IMR-90 (cell line): ENCODE data around the gene TMEM50B. TPM values are rescaled to one million over a fixed set of nuclear protein-coding genes. Genes with fewer than 3 reads are reported as not detected.

Source experiments
- ATAC-seq: fragments of 200-7000 bp; cut with Tn5 transposase; 2 replicates; pipeline ENCODE4 v1.9.1; 2020; ENCODE audit warnings: low read depth, mild to moderate bottlenecking, moderate library complexity
- BruUV-seq: library from RNA; stranded (reverse); fragments of 400-500 nt; replicated peaks from 2 replicates; lab custom pipeline; 2021; lab: Mats Ljungman, UMichigan
- CTCF ChIA-PET: fragments of 300-600 bp; formaldehyde crosslinking; extraction: SDS; loops from one replicate; lab custom pipeline; 2021; ENCODE audit warnings: antibody characterized with exemption; lab: Yijun Ruan, JAX
- POLR2A ChIA-PET: fragments of 300-600 bp; sonication (Branson Sonifier 250); formaldehyde crosslinking; loops from one replicate; lab custom pipeline; 2022; ENCODE audit warnings: antibody characterized with exemption; ENCODE audit not compliant: unreplicated experiment; lab: Charles Lee
- DNase-seq: peaks from one replicate; pipeline ENCODE4 v3.0.0; 2013
- H2AFZ ChIP-seq: replicated peaks from 2 replicates; pipeline ENCODE3; 2013; ENCODE audit warnings: low read length, mild to moderate bottlenecking; ENCODE audit not compliant: poor library complexity
- H2AK5ac ChIP-seq: 2 replicates; pipeline ENCODE4 v1.6.1; 2013; ENCODE audit warnings: low read depth, low read length, inconsistent platforms
- H2AK9ac ChIP-seq: replicated peaks from 2 replicates; pipeline ENCODE3; 2013; ENCODE audit warnings: mild to moderate bottlenecking, low read depth, low read length, moderate library complexity; ENCODE audit not compliant: poor library complexity
- H2BK120ac ChIP-seq: 2 replicates; pipeline ENCODE4 v1.6.1; 2013; ENCODE audit warnings: low read depth, low read length, inconsistent platforms
- H2BK15ac ChIP-seq: 3 replicates; pipeline ENCODE4 v1.6.1; 2013; ENCODE audit warnings: low read depth, low read length, inconsistent platforms
- H2BK20ac ChIP-seq: 2 replicates; pipeline ENCODE4 v1.6.1; 2013; ENCODE audit warnings: low read depth, mild to moderate bottlenecking, inconsistent platforms, low read length, moderate library complexity
- H2BK5ac ChIP-seq: 2 replicates; pipeline ENCODE4 v1.6.1; 2013; ENCODE audit warnings: mild to moderate bottlenecking, low read depth, low read length, inconsistent platforms; ENCODE audit not compliant: poor library complexity, severe bottlenecking
- H3K14ac ChIP-seq: replicated peaks from 2 replicates; pipeline ENCODE4 v1.6.1; 2013; ENCODE audit warnings: low read depth, low read length, inconsistent platforms
- H3K18ac ChIP-seq: 2 replicates; pipeline ENCODE4 v1.6.1; 2013; ENCODE audit warnings: low read depth, low read length, control low read depth
- H3K23ac ChIP-seq: 2 replicates; pipeline ENCODE4 v1.6.1; 2013; ENCODE audit warnings: low read depth, low read length, inconsistent platforms
- H3K27ac ChIP-seq: 2 replicates; pipeline ENCODE4 v1.5.1; 2013; ENCODE audit warnings: mild to moderate bottlenecking, control low read depth, low read length; ENCODE audit not compliant: insufficient read depth
- H3K27me3 ChIP-seq: 2 replicates; pipeline ENCODE4 v1.6.1; 2013; ENCODE audit warnings: low read length; ENCODE audit not compliant: control insufficient read depth, insufficient read depth
- H3K36me3 ChIP-seq: 2 replicates; pipeline ENCODE4 v1.6.1; 2013; ENCODE audit warnings: low read length, mixed read lengths; ENCODE audit not compliant: control insufficient read depth, insufficient read depth
- H3K4ac ChIP-seq: 2 replicates; pipeline ENCODE4 v1.6.1; 2013; ENCODE audit warnings: low read depth, low read length, inconsistent platforms
- H3K4me1 ChIP-seq: 2 replicates; pipeline ENCODE4 v1.6.1; 2013; ENCODE audit warnings: low read length, mixed read lengths; ENCODE audit not compliant: control insufficient read depth, insufficient read depth
- H3K4me2 ChIP-seq: 2 replicates; pipeline ENCODE4 v1.6.1; 2013; ENCODE audit warnings: low read depth, mild to moderate bottlenecking, control low read depth, low read length, moderate library complexity
- H3K4me3 ChIP-seq: 2 replicates; pipeline ENCODE4 v1.5.1; 2013; ENCODE audit warnings: low read depth, mild to moderate bottlenecking, control low read depth, low read length, moderate library complexity; ENCODE audit not compliant: insufficient read depth
- H3K56ac ChIP-seq: 2 replicates; pipeline ENCODE4 v1.6.1; 2013; ENCODE audit warnings: low read length, inconsistent platforms; ENCODE audit not compliant: insufficient read depth; ENCODE audit errors: extremely low read depth
- H3K79me1 ChIP-seq, 2 experiments: 2 replicates each; pipeline ENCODE4 v1.6.1; 2013; ENCODE audit warnings: low read length in 2 of 2, inconsistent platforms in 1 of 2, low read depth in 1 of 2
- H3K9ac ChIP-seq: 2 replicates; pipeline ENCODE4 v1.6.1; 2013; ENCODE audit warnings: low read depth, low read length, control low read depth
- H3K9me1 ChIP-seq: 2 replicates; pipeline ENCODE4 v1.6.1; 2013; ENCODE audit warnings: low read length, inconsistent platforms; ENCODE audit not compliant: insufficient read depth
- H3K9me3 ChIP-seq: 2 replicates; pipeline ENCODE4 v1.6.1; 2013; ENCODE audit warnings: low read length; ENCODE audit not compliant: control insufficient read depth, insufficient read depth
- H4K20me1 ChIP-seq: 2 replicates; pipeline ENCODE4 v1.6.1; 2013; ENCODE audit warnings: low read length, inconsistent platforms; ENCODE audit not compliant: insufficient read depth
- H4K5ac ChIP-seq: 2 replicates; pipeline ENCODE4 v1.6.1; 2013; ENCODE audit warnings: mild to moderate bottlenecking, low read depth, low read length, control low read depth
- H4K8ac ChIP-seq, 2 experiments: 2 replicates each; pipeline ENCODE4 v1.6.1; 2013; ENCODE audit warnings: low read depth in 2 of 2, low read length in 2 of 2, control low read depth in 1 of 2, inconsistent platforms in 1 of 2
- H4K91ac ChIP-seq: 2 replicates; pipeline ENCODE4 v1.6.1; 2013; ENCODE audit warnings: low read depth, low read length, inconsistent platforms; ENCODE audit not compliant: insufficient read depth
- CEBPB ChIP-seq: IDR thresholded peaks from 2 replicates; pipeline ENCODE4 v1.6.1; 2012; ENCODE audit warnings: low read depth, low read length, improper control_type of control experiment
- NFE2L2 ChIP-seq: fragments of 150-350 bp; IDR thresholded peaks from 2 replicates; pipeline ENCODE4 v1.6.1; 2016; ENCODE audit warnings: low read depth, mild to moderate bottlenecking, low read length
- RAD21 ChIP-seq: IDR thresholded peaks from 2 replicates; pipeline ENCODE4 v1.6.1; 2012; ENCODE audit warnings: low read length, improper control_type of control experiment
- SMC3 ChIP-seq: fragments of 150-350 bp; IDR thresholded peaks from 2 replicates; pipeline ENCODE4 v1.6.1; 2016; ENCODE audit warnings: low read depth, mild to moderate bottlenecking, antibody characterized with exemption, low read length, moderate library complexity
- WGBS, 2 experiments: methylation state at CpG; one replicate each; pipeline versions ENCODE4 v1.1.5 to v1.1.7; 2013; ENCODE audit warnings: missing lambda C conversion rate in 2 of 2; ENCODE audit not compliant: insufficient read length in 1 of 2; ENCODE audit errors: extremely low coverage in 2 of 2; 5-methylcytosine and 5-hydroxymethylcytosine counted together
- dilution Hi-C: fragments of 300-500 bp; cut with HindIII; formaldehyde crosslinking; loops from one replicate; pipeline ENCODE4 v1.14.3; 2018; ENCODE audit warnings: low sequenced_read_pairs; ENCODE audit not compliant: unreplicated experiment
- in situ Hi-C: fragments of 300-500 bp; cut with MboI; formaldehyde crosslinking; loops from 3 replicates; pipeline ENCODE4 v1.14.3; 2019; ENCODE audit warnings: low sequenced_read_pairs, inconsistent platforms, mixed read lengths
- intact Hi-C: fragments of 100-400 bp; cut with micrococcal nuclease; formaldehyde crosslinking; loops from 2 replicates; pipeline ENCODE4 v1.10.0; 2022
- polyA plus RNA-seq, 3 experiments: library from polyadenylated mRNA; depleted of rRNA; stranded (reverse); fragments of >200 nt; gene quantifications; 2 replicates each; pipeline ENCODE4 v1.2.3, GENCODE V29; 2012; ENCODE audit warnings: low replicate concordance in 1 of 3
- total RNA-seq: library from RNA; depleted of rRNA; stranded (reverse); fragments of >200 nt; gene quantifications from 2 replicates; pipeline ENCODE4 v1.2.3, GENCODE V29; 2012
- TF ChIP-seq, protein P1 (sequence below): fragments of 150-350 bp; IDR thresholded peaks from 2 replicates; pipeline ENCODE4 v1.6.1; 2017; ENCODE audit warnings: mild to moderate bottlenecking, antibody characterized with exemption, low read length, low read depth
- TF ChIP-seq, protein P2 (sequence below): fragments of 150-350 bp; IDR thresholded peaks from 2 replicates; pipeline ENCODE4 v1.6.1; 2016; ENCODE audit warnings: low read depth, mild to moderate bottlenecking, low read length, moderate library complexity, borderline replicate concordance

Gene TMEM50B
- total and polyA plus RNA-seq, 2 of the 4 experiments (the other 2 are of a cell fraction), result 10.9 to 25.9 TPM

DNA sequence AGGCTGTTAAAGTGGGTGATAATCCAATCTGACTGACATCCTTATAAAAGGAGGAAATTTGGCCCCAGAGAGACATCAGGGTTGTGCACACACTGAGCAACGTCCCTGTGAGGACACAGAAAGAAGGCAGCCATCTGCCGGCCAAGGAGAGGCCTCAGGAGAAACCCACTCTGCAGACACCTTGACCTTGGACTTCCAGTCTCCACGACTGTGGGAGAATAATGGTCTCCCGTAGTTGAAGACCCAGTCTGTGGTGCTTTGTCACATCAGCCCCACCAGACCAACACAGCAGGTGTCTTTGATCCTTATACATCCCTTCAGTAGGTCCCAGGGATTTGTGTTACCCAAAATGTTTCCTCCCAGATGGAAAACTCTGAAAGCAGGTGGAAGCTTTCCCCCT, 16.0 kb upstream of the TMEM50B start:
- Histone ChIP-seq H3K4me2 (no peak overlapping the region), H3K4me3 (no peak overlapping the region), H2BK120ac (no peak overlapping the region), H3K4ac (no peak overlapping the region), H4K5ac (no peak overlapping the region), H3K9me3 (no peaks in the 10 kb centered on the region), H2BK5ac (no peak overlapping the region), H3K79me1 (0 out of 4 replicates have a peak, but pooled peaks cover 0 to 2% of the 10 kb centered on the region in 2 experiments), H2BK15ac (no peak overlapping the region), H3K27me3 (peaks cover 8% of the 10 kb centered on the region; the same call in 1 of the 2 replicates), H3K9ac (no peak overlapping the region), H3K9me1 (0 out of 2 replicates have a peak, but pooled peaks cover 4% of the 10 kb centered on the region), H3K56ac (no peak overlapping the region), H2AFZ (no peak overlapping the region), H4K20me1 (no peaks in the 10 kb centered on the region), H2AK9ac (no peak overlapping the region), H3K4me1 (peaks cover 3% of the 10 kb centered on the region; the same call in 1 of the 2 replicates), H3K14ac (no peak overlapping the region), H4K91ac (no peak overlapping the region), H2AK5ac (no peak overlapping the region), H2BK20ac (no peak overlapping the region), H3K23ac (no peak overlapping the region), H3K18ac (no peak overlapping the region), H3K36me3 (no peaks in the 10 kb centered on the region), H3K27ac (no peak overlapping the region), H4K8ac (no peak overlapping the region)
- CTCF ChIA-PET, result no interaction called here
- WGBS, 2 experiments, result 39% methylated on average over 3 of the region's 4 CpGs; no CpG with 5 or more reads in 1 of the 2 experiments
- intact Hi-C loops (no loop called here), in situ Hi-C loops (no loop called here), dilution Hi-C loops (no loop called here)
- no peak for DNase-seq
- TF ChIP-seq CEBPB, result no peak
- TF ChIP-seq, protein P1, sequence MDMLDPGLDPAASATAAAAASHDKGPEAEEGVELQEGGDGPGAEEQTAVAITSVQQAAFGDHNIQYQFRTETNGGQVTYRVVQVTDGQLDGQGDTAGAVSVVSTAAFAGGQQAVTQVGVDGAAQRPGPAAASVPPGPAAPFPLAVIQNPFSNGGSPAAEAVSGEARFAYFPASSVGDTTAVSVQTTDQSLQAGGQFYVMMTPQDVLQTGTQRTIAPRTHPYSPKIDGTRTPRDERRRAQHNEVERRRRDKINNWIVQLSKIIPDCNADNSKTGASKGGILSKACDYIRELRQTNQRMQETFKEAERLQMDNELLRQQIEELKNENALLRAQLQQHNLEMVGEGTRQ, result no peak
- no peak for TF ChIP-seq RAD21
- TF ChIP-seq, protein P2, sequence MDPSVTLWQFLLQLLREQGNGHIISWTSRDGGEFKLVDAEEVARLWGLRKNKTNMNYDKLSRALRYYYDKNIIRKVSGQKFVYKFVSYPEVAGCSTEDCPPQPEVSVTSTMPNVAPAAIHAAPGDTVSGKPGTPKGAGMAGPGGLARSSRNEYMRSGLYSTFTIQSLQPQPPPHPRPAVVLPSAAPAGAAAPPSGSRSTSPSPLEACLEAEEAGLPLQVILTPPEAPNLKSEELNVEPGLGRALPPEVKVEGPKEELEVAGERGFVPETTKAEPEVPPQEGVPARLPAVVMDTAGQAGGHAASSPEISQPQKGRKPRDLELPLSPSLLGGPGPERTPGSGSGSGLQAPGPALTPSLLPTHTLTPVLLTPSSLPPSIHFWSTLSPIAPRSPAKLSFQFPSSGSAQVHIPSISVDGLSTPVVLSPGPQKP, result no peak
- no peak for TF ChIP-seq NFE2L2
- TF ChIP-seq SMC3, result no peak
- no peak for ATAC-seq
- POLR2A ChIA-PET, result no interaction called here
- BruUV-seq, result no TSS peak
